SK-N-SH (cell line): ENCODE results near the gene SRR. TPM values are rescaled to one million over a fixed set of nuclear protein-coding genes. Genes with fewer than 3 reads are reported as not detected.

Experiments used
- CTCF ChIA-PET: fragments of 300-600, 350-600 bp; formaldehyde crosslinking; extraction: SDS; loops from one replicate; lab custom pipeline; 2021; lab: Yijun Ruan, JAX
- POLR2A ChIA-PET: fragments of 350-600 bp; sonication (Branson Sonifier 250); formaldehyde crosslinking; extraction: SDS; loops from one replicate; lab custom pipeline; 2020; ENCODE audit warnings: antibody characterized with exemption, inconsistent platforms; lab: Yijun Ruan, JAX
- DNase-seq: peaks from one replicate; pipeline ENCODE4 v3.0.0; 2012
- H2AFZ ChIP-seq: fragments of 200-600 bp; sonication (generic); 2 replicates; pipeline ENCODE4 v1.8.1; 2016; ENCODE audit warnings: antibody characterized with exemption, mild to moderate bottlenecking, low read depth
- H3F3A ChIP-seq: fragments of 200-600 bp; sonication (generic); replicated peaks from 2 replicates; pipeline ENCODE3; 2016; ENCODE audit warnings: antibody characterized with exemption, mild to moderate bottlenecking; ENCODE audit not compliant: insufficient read depth
- H3K27ac ChIP-seq, 2 experiments: fragments of 200-500 bp in 1 of 2; fragments of 200-600 bp in 1 of 2; sonication (Bioruptor generic) in 1 of 2; sonication (generic), shearing (Covaris generic) in 1 of 2; 2 replicates each; pipeline versions ENCODE4 v1.5.1 to v1.6.1; 2014 to 2016; ENCODE audit warnings: low read depth in 2 of 2, inconsistent platforms in 1 of 2, low read length in 1 of 2, mild to moderate bottlenecking in 1 of 2, mixed read lengths in 1 of 2
- H3K27me3 ChIP-seq: fragments of 200-600 bp; sonication (generic), shearing (Covaris generic); 2 replicates; pipeline ENCODE4 v1.6.1; 2016; ENCODE audit warnings: mixed run types; ENCODE audit not compliant: insufficient read depth
- H3K36me3 ChIP-seq, 2 experiments: fragments of 200-500 bp in 1 of 2; fragments of 200-600 bp in 1 of 2; sonication (Bioruptor generic) in 1 of 2; sonication (generic) in 1 of 2; replicated peaks in 1 of 2; 2 replicates each; pipeline versions ENCODE3 to v1.5.1; 2014 to 2016; ENCODE audit warnings: low read length in 1 of 2, mild to moderate bottlenecking in 1 of 2; ENCODE audit not compliant: insufficient read depth in 2 of 2, control insufficient read depth in 1 of 2
- H3K4me1 ChIP-seq, 2 experiments: fragments of 200-500 bp in 1 of 2; fragments of 200-600 bp in 1 of 2; sonication (Bioruptor generic) in 1 of 2; sonication (generic), shearing (Covaris generic) in 1 of 2; 2 replicates each; pipeline versions ENCODE4 v1.5.1 to v1.6.1; 2014 to 2016; ENCODE audit warnings: low read depth in 1 of 2, low read length in 1 of 2, mixed run types in 1 of 2; ENCODE audit not compliant: insufficient read depth in 2 of 2, control insufficient read depth in 1 of 2
- H3K4me2 ChIP-seq: fragments of 200-600 bp; sonication (generic), shearing (Covaris generic); 2 replicates; pipeline ENCODE4 v1.6.1; 2017; ENCODE audit warnings: mixed run types
- H3K4me3 ChIP-seq, 2 experiments: fragments of 200-500 bp in 1 of 2; fragments of 200-600 bp in 1 of 2; sonication (Bioruptor generic) in 1 of 2; sonication (generic), shearing (Covaris generic) in 1 of 2; 2 replicates each; pipeline versions ENCODE4 v1.5.1 to v1.8.1; 2014 to 2016; ENCODE audit warnings: low read depth in 2 of 2, inconsistent platforms in 1 of 2, low read length in 1 of 2, mild to moderate bottlenecking in 1 of 2, mixed read lengths in 1 of 2, moderate library complexity in 1 of 2
- H3K79me2 ChIP-seq: fragments of 200-600 bp; sonication (generic); 2 replicates; pipeline ENCODE4 v1.8.1; 2017; ENCODE audit warnings: mild to moderate bottlenecking; ENCODE audit not compliant: insufficient read depth
- H3K9ac ChIP-seq: fragments of 200-600 bp; sonication (generic); 2 replicates; pipeline ENCODE4 v1.6.1; 2017; ENCODE audit warnings: mixed run types
- H3K9me2 ChIP-seq: fragments of 200-600 bp; sonication (generic); 2 replicates; pipeline ENCODE4 v1.6.1; 2017; ENCODE audit warnings: mixed run types
- H3K9me3 ChIP-seq: fragments of 200-600 bp; sonication (generic); 2 replicates; pipeline ENCODE4 v1.6.1; 2017; ENCODE audit warnings: mixed run types, mild to moderate bottlenecking, moderate library complexity
- H4K20me1 ChIP-seq: fragments of 200-600 bp; sonication (generic); 2 replicates; pipeline ENCODE4 v1.6.1; 2017; ENCODE audit warnings: mild to moderate bottlenecking, mixed run types; ENCODE audit not compliant: insufficient read depth
- CTCF ChIP-seq: fragments of 200-600 bp; sonication (generic); IDR thresholded peaks from 2 replicates; pipeline ENCODE4 v1.6.1; 2017; ENCODE audit warnings: antibody characterized with exemption, mild to moderate bottlenecking, moderate library complexity
- FOSL2 ChIP-seq: IDR thresholded peaks from 2 replicates; pipeline ENCODE4 v1.4.0; 2012; ENCODE audit warnings: low read depth, mild to moderate bottlenecking, moderate library complexity, borderline replicate concordance
- NFIC ChIP-seq: IDR thresholded peaks from 2 replicates; pipeline ENCODE4 v1.4.0; 2012; ENCODE audit warnings: borderline replicate concordance
- NRF1 ChIP-seq: IDR thresholded peaks from 2 replicates; pipeline ENCODE4 v1.6.1; 2012; ENCODE audit warnings: low read depth, mild to moderate bottlenecking, low read length
- PBX3 ChIP-seq: IDR thresholded peaks from 2 replicates; pipeline ENCODE4; 2012
- POLR2AphosphoS5 ChIP-seq: IDR thresholded peaks from 2 replicates; pipeline ENCODE4 v1.6.1; 2012; ENCODE audit warnings: low read depth, low read length
- RCOR1 ChIP-seq: fragments of 150-350 bp; IDR thresholded peaks from 2 replicates; pipeline ENCODE4 v1.6.1; 2017; ENCODE audit warnings: antibody characterized with exemption, low read length
- RFX5 ChIP-seq: IDR thresholded peaks from 2 replicates; pipeline ENCODE4 v1.6.1; 2012; ENCODE audit warnings: mild to moderate bottlenecking, improper control_type of control experiment, low read length
- SMC3 ChIP-seq: IDR thresholded peaks from 2 replicates; pipeline ENCODE4 v1.6.1; 2012; ENCODE audit warnings: low read depth, low read length, improper control_type of control experiment
- TEAD4 ChIP-seq: IDR thresholded peaks from 2 replicates; pipeline ENCODE4 v1.4.0; 2012; ENCODE audit warnings: mild to moderate bottlenecking, borderline replicate concordance; ENCODE audit not compliant: insufficient read depth
- ZBTB33 ChIP-seq: IDR thresholded peaks from 2 replicates; pipeline ENCODE4 v1.4.0; 2012; ENCODE audit warnings: low read depth, borderline replicate concordance
- WGBS: methylation state at CpG from one replicate; pipeline ENCODE4 v1.1.6; 2017; ENCODE audit warnings: low lambda C conversion rate; 5-methylcytosine and 5-hydroxymethylcytosine counted together
- polyA plus RNA-seq, 3 experiments: library from polyadenylated mRNA; depleted of rRNA; stranded (reverse); fragments of >200 nt; gene quantifications; 2 replicates each; pipeline ENCODE4 v1.2.3, GENCODE V29; 2012
- TF ChIP-seq, protein P1 (sequence below): IDR thresholded peaks from 2 replicates; pipeline ENCODE4 v1.4.0; 2012; ENCODE audit warnings: low read depth
- TF ChIP-seq, protein P2 (sequence below): fragments of 150-350 bp; IDR thresholded peaks from 2 replicates; pipeline ENCODE4 v1.6.1; 2016; ENCODE audit warnings: mild to moderate bottlenecking, low read depth, low read length
- TF ChIP-seq, protein P3 (sequence below): fragments of 150-350 bp; IDR thresholded peaks from 2 replicates; pipeline ENCODE4 v1.6.1; 2017; ENCODE audit warnings: antibody characterized with exemption, low read length, low read depth, borderline replicate concordance

The SRR gene
- polyA plus RNA-seq, 1 of the 3 experiments (the other 2 are of a cell fraction): 18.5 TPM

DNA sequence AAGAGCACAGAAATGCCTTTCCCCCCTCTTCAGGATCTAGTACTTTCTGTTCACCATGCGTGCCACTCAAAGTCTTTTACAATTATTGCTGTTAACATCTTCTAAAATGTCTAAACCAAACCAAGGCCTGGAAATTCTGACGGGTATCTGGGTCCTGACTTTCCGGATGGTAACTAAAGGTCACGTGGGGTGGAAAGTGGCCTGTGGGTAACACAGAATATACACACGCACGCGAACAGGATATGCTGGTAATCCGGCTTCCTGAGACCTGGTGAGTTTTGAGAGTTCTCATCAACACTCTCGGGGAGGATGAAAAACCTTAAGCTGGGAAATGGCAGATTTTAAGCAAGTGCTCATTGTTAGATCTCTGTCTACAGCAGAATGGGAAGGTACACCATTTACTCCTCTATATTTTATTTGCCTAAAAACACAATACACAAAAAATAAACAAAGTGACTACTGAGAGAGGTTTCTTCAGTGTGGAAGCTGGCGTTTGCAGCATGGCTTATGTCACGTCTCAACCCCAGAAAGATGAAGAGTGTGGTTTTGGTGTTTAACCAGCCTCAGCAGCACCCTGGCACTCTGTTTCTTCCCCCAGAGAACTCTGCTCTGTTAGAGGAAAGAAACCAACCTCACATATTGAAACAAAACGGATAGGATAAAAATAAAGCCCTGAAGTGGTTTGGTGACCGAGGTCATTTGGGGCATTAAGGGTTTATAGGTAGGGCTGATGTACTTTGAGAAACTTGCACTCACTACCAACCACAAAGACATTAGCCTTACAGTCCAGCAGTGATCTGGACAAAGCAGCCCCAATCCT is 37.5 kb upstream of the SRR start (continued):
- no peak for TF ChIP-seq FOSL2
- TF ChIP-seq, protein P1, sequence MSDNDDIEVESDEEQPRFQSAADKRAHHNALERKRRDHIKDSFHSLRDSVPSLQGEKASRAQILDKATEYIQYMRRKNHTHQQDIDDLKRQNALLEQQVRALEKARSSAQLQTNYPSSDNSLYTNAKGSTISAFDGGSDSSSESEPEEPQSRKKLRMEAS: no peak
- TF ChIP-seq RCOR1: no peak
- no peak for TF ChIP-seq TEAD4
- no peak for TF ChIP-seq PBX3
- TF ChIP-seq POLR2AphosphoS5: no peak
- TF ChIP-seq, all 33 proteins: peak for 0

- CTCF ChIA-PET: interaction anchor here (1.0 to 2.0 kb wide), 2 partner anchors 15 to 22 kb away, joined by 4 to 9 read pairs; no protein-coding TSS in a partner anchor
- Histone ChIP-seq H3K27ac (no peak overlapping the region), H3K4me3 (no peak overlapping the region), H3K79me2 (peaks cover 26% of the 10 kb centered on the region), H3K36me3 (peaks cover 12 to 16% of the 10 kb centered on the region in 2 experiments), H2AFZ (no peak overlapping the region), H4K20me1 (peaks cover 3% of the 10 kb centered on the region; the same call in 1 of the 2 replicates), H3K9me3 (no peaks in the 10 kb centered on the region), H3K9ac (no peak overlapping the region), H3K9me2 (no peaks in the 10 kb centered on the region), H3K27me3 (no peaks in the 10 kb centered on the region), H3F3A (peaks cover 26% of the 10 kb centered on the region), H3K4me1 (peaks cover 2 to 23% of the 10 kb centered on the region in 2 experiments; a peak in 3 of 4 replicates), H3K4me2 (no peak overlapping the region)
- no peak for DNase-seq
- no peak for TF ChIP-seq NRF1
- 77% methylated on average over 3 of the region's 3 CpGs for WGBS
- POLR2A ChIA-PET: no interaction called here
These were observed 36.9 kb upstream of the SRR start for GRCh38 chr17:2266865-2267228.

DNA sequence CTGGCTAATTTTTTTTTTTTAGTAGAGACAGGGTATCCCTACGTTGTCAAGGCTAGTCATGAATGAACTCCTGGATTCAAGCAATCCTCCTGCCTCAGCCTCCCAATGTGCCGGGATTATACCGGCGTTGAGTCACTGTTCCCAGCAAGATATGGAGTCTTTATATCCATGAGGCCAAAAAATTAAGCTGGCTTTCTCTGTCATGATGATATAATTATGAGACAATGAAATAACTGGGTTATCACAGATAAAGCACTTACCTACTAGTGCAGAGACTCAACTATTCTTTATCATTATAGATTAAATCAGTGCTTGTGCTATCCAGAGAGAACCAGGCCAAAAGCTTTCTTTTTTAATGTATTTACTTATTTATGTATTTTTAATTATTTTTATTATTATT is 36.4 kb upstream of the SRR start:
- H3K4me1 ChIP-seq: peaks cover 5 to 23% of the 10 kb centered on the region in 2 experiments; a peak in 3 of 4 replicates
- H3K27ac ChIP-seq: no peak overlapping the region
- no peak for TF ChIP-seq CTCF
- TF ChIP-seq, protein P2, sequence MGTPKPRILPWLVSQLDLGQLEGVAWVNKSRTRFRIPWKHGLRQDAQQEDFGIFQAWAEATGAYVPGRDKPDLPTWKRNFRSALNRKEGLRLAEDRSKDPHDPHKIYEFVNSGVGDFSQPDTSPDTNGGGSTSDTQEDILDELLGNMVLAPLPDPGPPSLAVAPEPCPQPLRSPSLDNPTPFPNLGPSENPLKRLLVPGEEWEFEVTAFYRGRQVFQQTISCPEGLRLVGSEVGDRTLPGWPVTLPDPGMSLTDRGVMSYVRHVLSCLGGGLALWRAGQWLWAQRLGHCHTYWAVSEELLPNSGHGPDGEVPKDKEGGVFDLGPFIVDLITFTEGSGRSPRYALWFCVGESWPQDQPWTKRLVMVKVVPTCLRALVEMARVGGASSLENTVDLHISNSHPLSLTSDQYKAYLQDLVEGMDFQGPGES: no peak
- no peak for TF ChIP-seq PBX3
- no peak for TF ChIP-seq NFIC
- no peak for TF ChIP-seq SMC3
- no peak for TF ChIP-seq ZBTB33
- no peak for TF ChIP-seq RCOR1
- no peak for TF ChIP-seq RFX5
- TF ChIP-seq, protein P3, sequence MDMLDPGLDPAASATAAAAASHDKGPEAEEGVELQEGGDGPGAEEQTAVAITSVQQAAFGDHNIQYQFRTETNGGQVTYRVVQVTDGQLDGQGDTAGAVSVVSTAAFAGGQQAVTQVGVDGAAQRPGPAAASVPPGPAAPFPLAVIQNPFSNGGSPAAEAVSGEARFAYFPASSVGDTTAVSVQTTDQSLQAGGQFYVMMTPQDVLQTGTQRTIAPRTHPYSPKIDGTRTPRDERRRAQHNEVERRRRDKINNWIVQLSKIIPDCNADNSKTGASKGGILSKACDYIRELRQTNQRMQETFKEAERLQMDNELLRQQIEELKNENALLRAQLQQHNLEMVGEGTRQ: no peak
- TF ChIP-seq TEAD4: no peak

More for the DNA sequence above, 36.4 kb upstream of the SRR start:
- ChIA-PET POLR2A (no interaction called here), CTCF (interaction anchor here (0.9 to 2.0 kb wide), 4 partner anchors 9 to 359 kb away, joined by 3 to 9 read pairs (median 4); no protein-coding TSS in a partner anchor)
- H3K36me3 ChIP-seq: peaks cover 15 to 16% of the 10 kb centered on the region in 2 experiments
- peaks cover 26% of the 10 kb centered on the region for H3K79me2 ChIP-seq
- no peak overlapping the region for H3K4me2 ChIP-seq
- no peak overlapping the region for H3K9ac ChIP-seq
- peak; percentile 27 for DNase-seq
- no peak overlapping the region for H2AFZ ChIP-seq
- H3F3A ChIP-seq: peaks cover 21% of the 10 kb centered on the region
- WGBS: 89% methylated on average over 4 of the region's 4 CpGs
- no peak overlapping the region for H3K4me3 ChIP-seq
- H3K9me3 ChIP-seq: no peaks in the 10 kb centered on the region
- peaks cover under 1% of the 10 kb centered on the region; the same call in 1 of the 2 replicates for H4K20me1 ChIP-seq
- H3K27me3 ChIP-seq: no peaks in the 10 kb centered on the region
- no peaks in the 10 kb centered on the region for H3K9me2 ChIP-seq
